Subcutaneous abdominal adipose tissue (tissue), 5 donors: ENCODE data around the gene RIN1.

Source experiments
- H3K27ac ChIP-seq: one replicate; pipeline ENCODE4 v1.7.0; 2013; ENCODE audit warnings: low read depth, mild to moderate bottlenecking, inconsistent platforms, low read length, moderate library complexity
- H3K27me3 ChIP-seq, 5 donors: one replicate each; pipeline ENCODE4 v1.7.0; 2013; ENCODE audit warnings: low read length in 5 of 5, inconsistent platforms in 1 of 5; ENCODE audit not compliant: control insufficient read depth in 5 of 5, insufficient read depth in 4 of 5
- H3K36me3 ChIP-seq, 5 donors: one replicate each; pipeline ENCODE4 v1.7.0; 2013; ENCODE audit warnings: low read length in 5 of 5; ENCODE audit not compliant: control insufficient read depth in 5 of 5, insufficient read depth in 5 of 5
- H3K4me1 ChIP-seq, 5 donors: one replicate each; pipeline ENCODE4 v1.7.0; 2013; ENCODE audit warnings: low read length in 5 of 5, mild to moderate bottlenecking in 3 of 5, moderate library complexity in 1 of 5; ENCODE audit not compliant: control insufficient read depth in 5 of 5, insufficient read depth in 5 of 5
- H3K4me3 ChIP-seq, 5 donors: one replicate each; pipeline ENCODE4 v1.7.0; 2013; ENCODE audit warnings: low read length in 5 of 5, low read depth in 1 of 5
- H3K9ac ChIP-seq, 5 donors: one replicate each; pipeline ENCODE4 v1.7.0; 2013; ENCODE audit warnings: low read length in 5 of 5, mild to moderate bottlenecking in 4 of 5, moderate library complexity in 3 of 5
- H3K9me3 ChIP-seq, 5 donors: one replicate each; pipeline ENCODE4 v1.7.0; 2013; ENCODE audit warnings: low read length in 5 of 5; ENCODE audit not compliant: control insufficient read depth in 5 of 5
- donor health status: healthy.
- donor health status: healthy.
- donor health status: healthy.
- donor health status: healthy.
- donor health status: healthy.

The RIN1 gene

DNA sequence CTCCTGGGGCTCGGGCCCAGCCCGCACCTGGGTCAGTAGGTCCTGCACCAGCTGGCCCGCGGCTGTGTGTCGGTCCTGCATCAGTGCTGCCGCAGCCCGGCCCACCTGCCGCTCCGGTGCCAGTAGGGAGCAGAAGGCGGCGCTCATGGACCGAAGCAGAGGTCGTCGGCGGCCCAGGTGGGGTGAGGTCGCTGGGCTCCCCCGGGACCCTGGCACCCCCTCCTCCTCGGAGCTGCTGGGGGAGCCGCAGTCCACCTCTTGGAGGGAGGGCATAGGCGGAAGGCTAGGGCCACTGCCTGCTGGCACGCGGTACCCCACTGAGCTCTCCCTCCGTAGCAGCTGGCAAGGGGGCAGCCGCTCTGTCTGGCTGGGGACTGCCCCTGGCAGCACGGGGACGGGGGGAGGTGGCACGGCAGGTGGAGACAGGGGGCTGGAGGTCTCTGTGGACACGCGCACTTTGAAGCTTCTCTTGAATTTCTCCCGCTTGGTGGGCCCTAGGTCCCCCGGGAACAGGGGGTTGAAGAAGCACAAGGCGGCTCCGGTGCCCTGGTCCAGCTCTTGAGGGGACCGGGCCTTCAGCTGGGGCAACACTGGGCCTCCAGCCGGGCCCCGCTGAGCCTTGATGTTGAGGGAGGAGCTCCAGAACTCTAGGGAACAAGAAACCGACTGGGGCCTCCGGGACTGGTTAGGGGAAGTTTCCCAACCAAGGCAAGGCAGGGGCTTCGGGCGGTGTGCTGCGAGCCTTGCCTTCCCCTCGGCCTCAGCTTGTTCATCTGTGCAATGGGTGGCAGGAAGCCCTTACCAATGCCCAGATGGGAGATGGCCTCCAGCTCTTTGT, 1.4 kb downstream of the RIN1 start:
- H3K9ac ChIP-seq, result peak overlapping the region in 3 of 5 donors; percentile 21 to 68 (median 26)
- H3K4me1 ChIP-seq, result peaks cover 0 to 27% (median 20%) of the 10 kb centered on the region in 5 donors
- peak overlapping the region in 4 of 5 donors; percentile 58 to 76 (median 66) for H3K4me3 ChIP-seq
- H3K36me3 ChIP-seq, result peaks cover 0 to 43% (median 35%) of the 10 kb centered on the region in 5 donors
- H3K27me3 ChIP-seq, result peaks cover 0 to 7% (median 0%) of the 10 kb centered on the region in 5 donors
- no peak overlapping the region for H3K27ac ChIP-seq
- no peaks in the 10 kb centered on the region for H3K9me3 ChIP-seq

DNA sequence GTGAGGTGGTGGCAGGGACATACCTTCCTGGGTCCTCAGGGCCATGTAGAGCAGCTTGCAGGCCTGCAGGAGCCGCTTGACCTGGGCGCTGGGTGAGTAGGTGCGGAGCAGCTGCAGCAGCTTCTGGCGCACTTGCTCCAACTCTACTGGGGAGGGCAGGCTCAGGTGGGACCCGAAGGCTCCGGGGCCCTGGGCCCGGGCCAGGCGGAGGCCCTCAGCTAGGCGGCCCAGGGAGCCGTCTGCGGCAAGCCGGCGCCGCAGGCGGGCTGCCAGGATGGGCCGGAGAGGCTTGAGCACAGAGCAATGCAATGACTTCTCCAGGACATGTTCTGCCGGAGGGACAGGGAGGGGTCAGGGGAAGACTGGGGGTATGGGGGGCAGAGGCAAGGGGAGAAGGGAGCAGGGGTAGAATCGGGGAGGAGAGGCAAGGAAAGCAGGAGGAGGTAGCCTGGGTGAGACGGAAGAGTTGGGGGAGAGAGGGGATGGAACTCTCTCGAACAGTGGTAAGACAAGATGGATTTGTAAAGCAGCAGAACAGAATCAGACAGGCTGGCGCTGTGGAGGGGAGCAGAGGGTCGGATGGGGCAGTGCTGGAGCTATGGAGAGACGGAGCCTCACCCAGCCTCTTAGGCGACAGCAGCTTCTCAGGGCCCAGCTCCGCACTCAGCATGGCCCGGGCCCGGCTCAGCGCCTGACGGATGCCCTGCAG, 2.2 kb downstream of the RIN1 start:
- Histone ChIP-seq H3K9me3 (no peaks in the 10 kb centered on the region), H3K27ac (no peak overlapping the region), H3K36me3 (peaks cover 0 to 36% (median 28%) of the 10 kb centered on the region in 5 donors), H3K27me3 (peaks cover 0 to 7% (median 0%) of the 10 kb centered on the region in 5 donors), H3K4me1 (peaks cover 0 to 27% (median 20%) of the 10 kb centered on the region in 5 donors), H3K4me3 (no peak overlapping the region), H3K9ac (no peak overlapping the region)

DNA sequence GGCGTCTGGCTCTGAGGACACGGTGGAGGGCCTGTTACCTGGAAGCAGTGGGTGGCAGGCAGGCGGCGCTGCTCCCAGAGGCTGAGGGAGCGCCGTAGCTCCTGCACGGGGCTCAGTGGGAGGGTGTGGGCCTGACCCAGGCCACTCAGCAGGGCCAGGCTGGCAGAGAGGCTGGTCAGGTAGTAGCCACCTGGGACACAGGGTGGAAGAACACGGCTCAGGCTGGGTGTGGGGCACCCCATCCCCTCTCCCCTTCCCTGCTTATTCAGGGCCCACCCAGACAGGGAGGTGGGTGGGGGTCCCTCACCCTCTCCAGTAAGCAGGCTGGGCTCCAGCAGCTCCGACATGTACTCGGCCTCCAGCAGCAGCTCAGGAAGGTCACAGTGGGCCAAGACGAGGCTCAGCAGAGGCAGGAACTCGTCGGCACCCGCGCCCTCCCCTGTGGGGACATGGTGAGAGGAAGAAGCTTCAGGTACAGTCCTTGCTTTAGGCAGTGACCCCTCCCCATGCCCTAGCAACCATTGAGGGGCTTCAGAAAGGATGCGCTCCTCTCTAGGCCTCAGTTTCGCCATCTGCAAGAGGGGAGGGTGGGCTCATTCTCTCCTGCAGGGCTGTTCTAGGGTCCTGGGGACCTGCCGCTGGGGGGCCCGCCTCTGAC, 2.9 kb downstream of the RIN1 start:
- Histone ChIP-seq H3K4me1 (peaks cover 3 to 34% (median 26%) of the 10 kb centered on the region in 5 donors), H3K4me3 (no peak overlapping the region)

DNA sequence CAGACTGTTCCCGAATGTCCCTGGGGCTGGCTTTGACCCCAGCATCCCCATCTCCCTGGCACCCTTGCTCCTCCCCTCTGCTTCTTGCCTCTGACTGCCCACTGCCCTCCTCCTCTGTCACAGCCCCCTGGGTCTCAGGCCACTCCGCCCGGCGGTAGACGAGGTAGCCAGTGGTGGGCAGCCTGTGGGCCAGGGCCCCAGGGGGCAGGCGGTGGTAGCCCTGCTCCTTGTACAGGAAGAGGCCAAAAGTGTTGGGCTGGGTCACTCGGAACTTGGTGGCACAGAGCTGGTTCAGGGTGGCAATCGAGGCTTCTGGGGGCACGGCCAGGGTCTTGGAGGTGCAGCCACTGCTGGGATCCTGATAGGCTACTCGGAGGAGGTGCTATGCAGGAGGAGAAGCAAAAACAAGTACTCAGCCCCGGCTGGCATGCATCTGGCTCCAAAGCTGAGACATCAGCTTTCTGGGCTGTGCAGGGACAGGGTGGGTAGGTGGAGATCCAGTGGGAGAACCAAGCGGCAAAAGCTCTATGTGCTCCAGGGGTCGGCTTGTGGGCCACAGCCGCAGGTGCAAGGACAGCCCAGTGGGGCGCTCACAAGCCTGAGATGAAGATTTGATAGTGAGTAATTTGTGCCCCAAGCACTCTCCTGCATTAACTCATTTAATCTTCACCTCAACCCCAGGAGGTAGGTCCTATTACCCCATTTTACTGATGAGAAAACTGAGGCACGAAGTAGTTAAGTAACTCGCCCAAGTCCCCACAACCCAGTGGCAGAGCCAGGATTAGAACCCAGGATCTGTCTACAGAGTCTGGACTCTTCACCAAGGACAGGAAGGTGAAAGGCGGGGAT, 3.6 kb downstream of the RIN1 start:
- H3K9me3 ChIP-seq, result no peaks in the 10 kb centered on the region
- no peak overlapping the region for H3K27ac ChIP-seq
- H3K27me3 ChIP-seq, result peaks cover 0 to 7% (median 0%) of the 10 kb centered on the region in 5 donors
- peaks cover 9 to 42% (median 33%) of the 10 kb centered on the region in 5 donors for H3K4me1 ChIP-seq
- peaks cover 0 to 23% (median 17%) of the 10 kb centered on the region in 5 donors for H3K36me3 ChIP-seq
- no peak overlapping the region for H3K9ac ChIP-seq
- no peak overlapping the region for H3K4me3 ChIP-seq

More for the DNA sequence above, 2.9 kb downstream of the RIN1 start:
- H3K9me3 ChIP-seq, result no peaks in the 10 kb centered on the region
- H3K27ac ChIP-seq, result no peak overlapping the region
- peaks cover 0 to 7% (median 0%) of the 10 kb centered on the region in 5 donors for H3K27me3 ChIP-seq
- H3K9ac ChIP-seq, result no peak overlapping the region
- peaks cover 0 to 29% (median 21%) of the 10 kb centered on the region in 5 donors for H3K36me3 ChIP-seq

- Histone ChIP-seq H3K36me3 (peaks cover 0 to 20% (median 12%) of the 10 kb centered on the region in 5 donors), H3K27me3 (peaks cover 0 to 7% (median 0%) of the 10 kb centered on the region in 5 donors), H3K4me3 (no peak overlapping the region), H3K4me1 (peaks cover 10 to 44% (median 39%) of the 10 kb centered on the region in 5 donors), H3K9ac (no peak overlapping the region), H3K27ac (no peak overlapping the region), H3K9me3 (no peaks in the 10 kb centered on the region)
Measured at GRCh38 chr11:66331542-66332370, 4.5 kb downstream of the RIN1 start.

DNA sequence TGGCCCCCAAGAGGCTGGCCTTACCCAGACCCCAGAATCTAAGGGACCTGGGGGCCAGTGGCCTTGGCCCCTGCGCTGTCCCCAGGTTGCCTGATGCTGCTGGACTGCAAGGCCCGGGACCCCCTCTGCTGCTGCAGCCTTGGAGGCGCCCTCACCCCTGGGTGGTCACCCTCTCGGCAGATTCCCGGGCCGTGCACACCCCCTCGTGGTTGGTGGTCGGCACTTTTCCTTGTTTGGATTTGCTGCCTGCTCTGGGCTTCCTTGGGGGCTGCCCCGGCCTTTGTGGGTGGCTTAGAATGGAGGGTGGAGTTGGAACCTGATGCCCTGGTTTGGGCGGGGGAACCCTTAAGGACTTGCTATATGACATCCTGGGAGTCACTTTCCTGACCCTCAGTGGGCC, 5.3 kb downstream of the RIN1 start:
- H3K4me3 ChIP-seq, result no peak overlapping the region
- peaks cover 0 to 4% (median 0%) of the 10 kb centered on the region in 5 donors for H3K27me3 ChIP-seq
- H3K9me3 ChIP-seq, result no peaks in the 10 kb centered on the region
- no peak overlapping the region for H3K9ac ChIP-seq
- peaks cover 0 to 20% (median 12%) of the 10 kb centered on the region in 5 donors for H3K36me3 ChIP-seq
- no peak overlapping the region for H3K27ac ChIP-seq
- peaks cover 13 to 44% (median 38%) of the 10 kb centered on the region in 5 donors for H3K4me1 ChIP-seq

GRCh38 chr11:66329165-66329673, 7.0 kb downstream of the RIN1 start:
- no peaks in the 10 kb centered on the region for H3K27me3 ChIP-seq
- no peak overlapping the region for H3K4me3 ChIP-seq
- peaks cover 0 to 17% (median 12%) of the 10 kb centered on the region in 5 donors for H3K36me3 ChIP-seq
- H3K9me3 ChIP-seq, result no peaks in the 10 kb centered on the region
- peaks cover 19 to 48% (median 45%) of the 10 kb centered on the region in 5 donors for H3K4me1 ChIP-seq
- no peak overlapping the region for H3K27ac ChIP-seq
- H3K9ac ChIP-seq, result no peak overlapping the region

DNA sequence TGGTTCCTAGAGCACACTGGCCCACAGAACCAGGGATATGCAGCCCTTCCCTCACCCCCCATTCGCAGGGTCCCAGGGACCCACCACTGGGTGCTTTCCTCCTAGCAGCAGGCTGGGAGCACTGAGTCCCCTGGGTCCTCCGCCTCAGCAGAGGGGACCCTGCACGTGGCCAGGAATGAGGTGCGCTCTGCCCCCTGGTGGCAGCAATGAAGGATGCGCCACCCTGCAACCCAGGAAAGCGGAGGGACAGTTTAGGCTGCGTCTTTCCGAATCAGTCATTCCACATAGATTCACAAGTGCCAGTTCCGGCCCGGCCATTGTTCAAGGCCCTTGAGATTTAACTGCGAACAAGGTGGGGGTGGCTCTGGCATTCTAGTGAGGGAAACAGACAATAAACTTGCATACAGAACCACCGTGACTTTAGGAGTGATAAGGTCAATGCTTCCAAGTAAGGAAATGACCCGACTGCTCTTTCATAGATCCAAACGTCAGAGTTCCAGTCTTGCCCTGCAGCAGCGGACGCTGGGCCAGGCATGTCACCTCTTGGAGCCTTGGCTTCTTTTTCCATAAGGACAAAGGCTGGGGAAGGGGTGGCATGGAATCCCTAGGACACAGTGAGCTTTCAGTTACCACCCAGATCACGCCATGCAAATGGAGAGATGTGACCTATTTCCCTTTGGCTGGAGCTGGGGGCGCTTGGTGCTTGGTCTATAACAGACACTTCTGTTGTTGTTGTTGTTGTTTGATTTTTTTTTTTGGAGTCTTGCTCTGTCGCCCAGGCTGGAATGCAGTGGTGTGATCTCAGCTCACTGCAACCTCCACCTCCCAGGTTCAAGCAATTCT, 7.7 kb downstream of the RIN1 start:
- Histone ChIP-seq H3K9ac (peak overlapping the region in 2 of 5 donors; percentile 30 to 58), H3K27me3 (no peaks in the 10 kb centered on the region), H3K4me3 (peak overlapping the region; percentile 38 to 58 (median 43)), H3K36me3 (peaks cover 0 to 16% (median 12%) of the 10 kb centered on the region in 5 donors), H3K27ac (peak overlapping the region; percentile 68), H3K9me3 (no peaks in the 10 kb centered on the region), H3K4me1 (peaks cover 21 to 55% (median 49%) of the 10 kb centered on the region in 5 donors)
